BJ (cell line): ENCODE results near the gene PUM1. TPM values are rescaled to one million over a fixed set of nuclear protein-coding genes. Genes with fewer than 3 reads are reported as not detected.

Experiments
- CTCF ChIA-PET: fragments of 350-600 bp; formaldehyde crosslinking; extraction: SDS; loops from one replicate; lab custom pipeline; 2021; ENCODE audit warnings: antibody characterized with exemption, inconsistent platforms; lab: Yijun Ruan, JAX
- POLR2A ChIA-PET: fragments of 300-600 bp; sonication (Branson Sonifier 250); formaldehyde crosslinking; extraction: SDS; loops from one replicate; lab custom pipeline; 2021; ENCODE audit warnings: antibody characterized with exemption; lab: Charles Lee
- DNase-seq: peaks from one replicate; pipeline ENCODE4 v3.0.0-alpha.2; 2011; ENCODE audit warnings: low read depth
- H3K27me3 ChIP-seq: 2 replicates; pipeline ENCODE4 v1.6.0; 2011; ENCODE audit warnings: low read length; ENCODE audit not compliant: control insufficient read depth, insufficient read depth
- H3K36me3 ChIP-seq: 2 replicates; pipeline ENCODE4 v1.5.1; 2011; ENCODE audit warnings: low read length; ENCODE audit not compliant: control insufficient read depth, insufficient read depth
- H3K4me3 ChIP-seq: 2 replicates; pipeline ENCODE4 v1.5.1; 2011; ENCODE audit warnings: low read depth, mild to moderate bottlenecking, control low read depth, low read length
- CTCF ChIP-seq: IDR thresholded peaks from 2 replicates; pipeline ENCODE4 v1.5.1; 2011; ENCODE audit warnings: low read depth, mild to moderate bottlenecking, control low read depth, inconsistent platforms, low read length, moderate library complexity; ENCODE audit not compliant: insufficient read depth
- polyA plus RNA-seq: library from polyadenylated mRNA; depleted of rRNA; stranded (reverse); fragments of >200 nt; gene quantifications from 2 replicates; pipeline ENCODE4 v1.2.3, GENCODE V29; 2011

Gene PUM1
- polyA plus RNA-seq, 1 experiment: 66.9 TPM

- ChIA-PET POLR2A (no interaction called here), CTCF (interaction anchor here (0.6 to 3.9 kb wide), 19 partner anchors 9 to 373 kb away, joined by 3 to 41 read pairs (median 6); partner anchors contain the start of gene PUM1)
- H3K36me3 ChIP-seq: peaks cover 8% of the 10 kb centered on the region
- H3K27me3 ChIP-seq: no peaks in the 10 kb centered on the region
- DNase-seq: no peak
- no peak for TF ChIP-seq CTCF
- no peak overlapping the region for H3K4me3 ChIP-seq
Observed at GRCh38 chr1:30928789-30929134, 136.8 kb downstream of the PUM1 start.

DNA sequence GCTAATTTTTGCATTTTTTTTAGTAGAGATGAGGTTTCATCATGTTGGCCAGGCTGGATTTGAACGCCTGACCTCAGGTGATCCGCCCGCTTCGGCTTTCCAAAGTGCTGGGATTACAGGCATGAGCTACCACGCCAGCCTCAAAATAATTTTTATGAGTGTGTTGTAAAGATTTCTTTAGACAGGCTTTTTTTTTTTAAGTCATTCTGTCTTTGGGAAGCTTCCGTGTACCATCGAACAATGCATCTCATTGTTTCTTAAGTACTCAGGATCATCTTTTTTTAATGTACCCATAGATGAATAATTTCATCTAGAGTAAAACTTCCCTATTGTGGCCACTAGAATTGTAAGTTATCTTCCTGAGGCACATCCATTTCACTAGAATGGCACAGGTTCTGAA is 137.3 kb downstream of the PUM1 start:
- Histone ChIP-seq H3K36me3 (peaks cover 7% of the 10 kb centered on the region), H3K4me3 (no peak overlapping the region), H3K27me3 (no peaks in the 10 kb centered on the region)
- CTCF ChIA-PET: interaction anchor here (0.6 to 3.9 kb wide), 18 partner anchors 8 to 1287 kb away, joined by 3 to 41 read pairs (median 6); partner anchors contain the start of gene PUM1
- POLR2A ChIA-PET: no interaction called here
- DNase-seq: no peak
- TF ChIP-seq CTCF: no peak

DNA sequence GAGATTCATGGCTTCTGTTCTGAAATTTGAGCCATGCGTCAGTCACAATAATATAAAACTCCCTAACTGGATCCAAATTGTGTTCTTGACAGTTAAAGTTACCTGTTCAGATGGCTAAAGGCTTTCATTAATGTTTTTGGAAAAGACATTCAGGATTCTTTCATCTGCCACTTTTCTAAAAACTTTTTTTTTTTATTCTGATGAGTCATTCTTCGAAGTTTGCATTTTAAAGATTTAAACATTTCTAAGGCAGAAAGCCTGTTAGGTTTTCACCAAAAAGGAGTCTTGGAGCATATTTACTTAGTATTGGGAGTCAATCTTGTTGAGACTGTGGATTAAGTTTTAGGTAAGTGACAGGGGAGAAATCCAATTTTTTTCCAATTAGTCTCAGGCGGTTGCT is 138.1 kb downstream of the PUM1 start:
- Histone ChIP-seq H3K27me3 (no peaks in the 10 kb centered on the region), H3K36me3 (peaks cover 4% of the 10 kb centered on the region; the same call in 1 of the 2 replicates), H3K4me3 (no peak overlapping the region)
- DNase-seq: no peak
- POLR2A ChIA-PET: no interaction called here
- CTCF ChIA-PET: interaction anchor here (0.6 to 3.9 kb wide), 5 partner anchors 85 to 1287 kb away, joined by 3 to 41 read pairs (median 17); no protein-coding TSS in a partner anchor
- TF ChIP-seq CTCF: no peak

DNA sequence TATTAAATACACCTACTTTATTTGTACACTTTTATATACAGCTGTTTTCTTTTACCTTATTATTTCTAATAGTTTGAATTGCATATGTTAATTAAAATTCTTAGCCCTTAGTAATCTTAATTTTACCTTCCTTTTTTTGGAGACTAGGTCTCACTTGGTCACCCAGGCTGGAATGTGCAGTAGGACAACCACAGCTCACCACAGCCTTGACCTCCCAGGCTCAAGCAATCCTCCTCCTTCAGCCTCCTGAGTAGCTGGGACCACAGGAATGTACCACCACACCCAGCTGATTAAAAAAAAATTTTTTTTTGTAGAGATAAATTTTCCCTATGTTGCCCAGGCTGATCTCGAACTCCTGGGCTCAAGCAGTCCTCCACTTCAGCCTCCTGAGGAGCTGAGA is 141.9 kb downstream of the PUM1 start:
- H3K4me3 ChIP-seq: no peak overlapping the region
- POLR2A ChIA-PET: no interaction called here
- no peak for TF ChIP-seq CTCF
- DNase-seq: no peak
- no peaks in the 10 kb centered on the region for H3K27me3 ChIP-seq
- H3K36me3 ChIP-seq: no peaks in the 10 kb centered on the region
- CTCF ChIA-PET: interaction anchor here (1.5 to 6.8 kb wide), 3 partner anchors 12 to 205 kb away, joined by 6 to 44 read pairs (median 26); no protein-coding TSS in a partner anchor

- Histone ChIP-seq H3K36me3 (no peaks in the 10 kb centered on the region), H3K27me3 (no peaks in the 10 kb centered on the region), H3K4me3 (no peak overlapping the region)
- TF ChIP-seq CTCF: no peak
- POLR2A ChIA-PET: no interaction called here
- CTCF ChIA-PET: interaction anchor here (1.0 to 6.8 kb wide), 6 partner anchors 8 to 201 kb away, joined by 3 to 44 read pairs (median 18); no protein-coding TSS in a partner anchor
- no peak for DNase-seq
Observed at GRCh38 chr1:30920827-30921226, 144.7 kb downstream of the PUM1 start.
